Stimulated activated CD4-positive, alpha-beta T cell treated with anti-CD3 and anti-CD28 coated beads, Interleukin-15, amount 100 ng/mL, for 1 hour (primary cell): Measurements from ENCODE around the gene TOM1L2.

Source experiments
- DNase-seq, 2 donors: peaks; one replicate each; pipeline ENCODE4 v3.0.0-alpha.2; 2020; ENCODE audit warnings: low read depth in 1 of 2, low spot score in 1 of 2

The TOM1L2 gene

GRCh38 chr17:17849845-17850373, 122.3 kb downstream of the TOM1L2 start:
- peak; percentile 20 to 26 for DNase-seq

- DNase-seq = peak; percentile 55 to 63
These were observed 122.9 kb downstream of the TOM1L2 start for GRCh38 chr17:17849147-17849820.

- DNase-seq = no peak
These were observed 123.7 kb downstream of the TOM1L2 start for GRCh38 chr17:17848311-17849082.

GRCh38 chr17:17847726-17848125, 124.5 kb downstream of the TOM1L2 start:
- no peak for DNase-seq

- no peak for DNase-seq
These were observed 125.0 kb downstream of the TOM1L2 start for GRCh38 chr17:17847118-17847689.

- no peak for DNase-seq
These were observed 125.6 kb downstream of the TOM1L2 start for GRCh38 chr17:17846645-17847044.

- DNase-seq = no peak
These were observed 126.2 kb downstream of the TOM1L2 start for GRCh38 chr17:17846003-17846402.

- DNase-seq = no peak
These were observed 127.0 kb downstream of the TOM1L2 start for GRCh38 chr17:17845046-17845775.

- no peak for DNase-seq
These were observed 127.7 kb downstream of the TOM1L2 start for GRCh38 chr17:17844500-17844899.

GRCh38 chr17:17844079-17844478, 128.1 kb downstream of the TOM1L2 start:
- DNase-seq = no peak

- DNase-seq = no peak
These were observed 129.1 kb downstream of the TOM1L2 start for GRCh38 chr17:17843096-17843495.

GRCh38 chr17:17842111-17842876, 129.9 kb downstream of the TOM1L2 start:
- DNase-seq = no peak

- no peak for DNase-seq
These were observed 130.6 kb downstream of the TOM1L2 start for GRCh38 chr17:17841601-17842025.

GRCh38 chr17:17840751-17841591, 131.2 kb downstream of the TOM1L2 start:
- no peak for DNase-seq

GRCh38 chr17:17839791-17840707, 132.2 kb downstream of the TOM1L2 start:
- DNase-seq = peak; percentile 64 to 72

- no peak for DNase-seq
These were observed 133.9 kb downstream of the TOM1L2 start for GRCh38 chr17:17837966-17838962.

GRCh38 chr17:17837380-17837821, 134.8 kb downstream of the TOM1L2 start:
- no peak for DNase-seq
